Thoracic aorta (tissue), 2 donors: ENCODE results near the gene TMEM95. TPM values are rescaled to one million over a fixed set of nuclear protein-coding genes. Genes with fewer than 3 reads are reported as not detected.
A peak's percentile ranks its signal among the peaks of the same experiment; 100 is the strongest.

Experiments
- ATAC-seq: fragments of 150-250 bp; one replicate; pipeline ENCODE4 v1.8.0; 2017; ENCODE audit warnings: low read depth; ENCODE audit not compliant: insufficient number of reproducible peaks, low FRiP score
- DNase-seq: peaks from one replicate; pipeline ENCODE4 v3.0.0-alpha.2; 2020; ENCODE audit warnings: low spot score
- H3K27ac ChIP-seq, 2 donors: fragments of 200-600 bp; sonication (generic); 1 replicate in 1 of 2; 2 replicates in 1 of 2; pipeline ENCODE4 v1.5.1; 2016; ENCODE audit warnings: mild to moderate bottlenecking in 2 of 2, moderate library complexity in 2 of 2
- H3K27me3 ChIP-seq: fragments of 200-600 bp; sonication (generic); replicated peaks from 2 replicates; pipeline ENCODE4 v1.6.0; 2016; ENCODE audit warnings: mild to moderate bottlenecking; ENCODE audit not compliant: insufficient read depth
- H3K36me3 ChIP-seq: fragments of 200-600 bp; sonication (generic); one replicate; pipeline ENCODE4 v1.5.1; 2016
- H3K4me1 ChIP-seq, 2 donors: fragments of 200-600 bp; sonication (generic); 1 replicate in 1 of 2; 2 replicates in 1 of 2; pipeline versions ENCODE4 v1.5.1 to v1.6.0; 2016; ENCODE audit warnings: low read depth in 2 of 2, mild to moderate bottlenecking in 1 of 2; ENCODE audit not compliant: control insufficient read depth in 1 of 2
- H3K4me3 ChIP-seq: fragments of 200-600 bp; sonication (generic); 2 replicates; pipeline ENCODE4 v1.5.1; 2016; ENCODE audit warnings: mild to moderate bottlenecking
- H3K9me3 ChIP-seq: fragments of 200-600 bp; sonication (generic); 2 replicates; pipeline ENCODE4 v1.5.1; 2016
- CTCF ChIP-seq: fragments of 200-600 bp; sonication (generic); IDR thresholded peaks from one replicate; pipeline ENCODE4 v1.5.1; 2019; ENCODE audit warnings: antibody characterized with exemption
- total RNA-seq, 2 donors: library from RNA; depleted of rRNA; stranded (reverse); fragments of >200 nt; gene quantifications; one replicate each; pipeline versions ENCODE4 v1.1.0 to v1.2.3, GENCODE V29; 2016

TMEM95 gene
- total RNA-seq, 2 donors from 2014 or later, result not detected

- no peaks in the 10 kb centered on the region for H3K27me3 ChIP-seq
- TF ChIP-seq CTCF, result no peak
- ATAC-seq (no peak), DNase-seq (no peak)
- peak overlapping the region; percentile 84 for H3K4me3 ChIP-seq
- no peaks in the 10 kb centered on the region for H3K9me3 ChIP-seq
- H3K4me1 ChIP-seq, result peaks cover 6 to 10% of the 10 kb centered on the region in 2 donors
- H3K27ac ChIP-seq, result peak overlapping the region in 1 of 2 donors; percentile 84
- peaks cover 16% of the 10 kb centered on the region for H3K36me3 ChIP-seq
These were observed 38.0 kb downstream of the TMEM95 start for GRCh38 chr17:7392696-7393612.

GRCh38 chr17:7393613-7394451, 38.9 kb downstream of the TMEM95 start:
- Histone ChIP-seq H3K27me3 (no peaks in the 10 kb centered on the region), H3K4me1 (peaks cover 6 to 10% of the 10 kb centered on the region in 2 donors), H3K27ac (peak overlapping the region; percentile 84 to 88), H3K36me3 (peaks cover 16% of the 10 kb centered on the region), H3K9me3 (no peaks in the 10 kb centered on the region), H3K4me3 (peak overlapping the region; percentile 84)
- no peak for TF ChIP-seq CTCF
- ATAC-seq, result no peak
- DNase-seq, result no peak

- DNase-seq (peak; percentile 41), ATAC-seq (peak; percentile 88)
- Histone ChIP-seq H3K36me3 (peaks cover 14% of the 10 kb centered on the region), H3K4me3 (peak within 1 kb of the TSS; percentile 84), H3K4me1 (peaks cover 6 to 10% of the 10 kb centered on the region in 2 donors), H3K27ac (peak within 1 kb of the TSS; percentile 84 to 88), H3K27me3 (no peaks in the 10 kb centered on the region), H3K9me3 (no peaks in the 10 kb centered on the region)
- TF ChIP-seq CTCF, result peak; percentile 44
These were observed 39.7 kb downstream of the TMEM95 start, which contains the start of gene PLSCR3 for GRCh38 chr17:7394452-7395191. TSS of gene PLSCR3 (minus strand) at chr17:7394525. CDS start at chr17:7394110, 415 bp downstream.

- DNase-seq, result no peak
- ATAC-seq, result no peak
- H3K36me3 ChIP-seq, result peaks cover 5% of the 10 kb centered on the region
- H3K9me3 ChIP-seq, result no peaks in the 10 kb centered on the region
- no peak for TF ChIP-seq CTCF
- no peaks in the 10 kb centered on the region for H3K27me3 ChIP-seq
- peaks cover 6 to 10% of the 10 kb centered on the region in 2 donors for H3K4me1 ChIP-seq
- no peak overlapping the region for H3K4me3 ChIP-seq
- no peak overlapping the region for H3K27ac ChIP-seq
These were observed 41.2 kb downstream of the TMEM95 start for GRCh38 chr17:7396147-7396546.
